HepG2 (cell line): ENCODE measurements around the gene KCTD13. TPM values are rescaled to one million over a fixed set of nuclear protein-coding genes. Genes with fewer than 3 reads are reported as not detected.

Experiments used
- ATAC-seq: fragments of 200-7000 bp; cut with Tn5 transposase; 3 replicates; pipeline ENCODE4 v1.9.1; 2020; ENCODE audit warnings: mild to moderate bottlenecking, moderate library complexity
- BruUV-seq: library from RNA; stranded (reverse); fragments of 400-500 nt; replicated peaks from 2 replicates; lab custom pipeline; 2021; lab: Mats Ljungman, UMichigan
- CTCF ChIA-PET: fragments of 300-600 bp; formaldehyde crosslinking; extraction: SDS; loops from one replicate; lab custom pipeline; 2021; ENCODE audit warnings: low total read pairs, inconsistent platforms, low intra/inter-chr PET ratio; lab: Yijun Ruan, JAX
- POLR2A ChIA-PET: fragments of 350-600 bp; sonication (Branson Sonifier 250); formaldehyde crosslinking; loops from one replicate; lab custom pipeline; 2020; ENCODE audit warnings: antibody characterized with exemption, inconsistent platforms; lab: Yijun Ruan, JAX
- DNase-seq: peaks from one replicate; pipeline ENCODE4 v3.0.0-alpha.2; 2015; ENCODE audit warnings: low spot score
- FAIRE-seq: peaks from 3 replicates; lab custom pipeline; 2011; peaks lifted over from hg19 to GRCh38; lab: Jason Lieb, UNC
- H2AFZ ChIP-seq: one replicate; pipeline ENCODE4 v1.6.1; 2011; ENCODE audit warnings: low read length, inconsistent platforms
- H3K27ac ChIP-seq: fragments of 300-600 bp; 3 replicates; pipeline ENCODE4 v1.8.0; 2011; ENCODE audit warnings: mixed run types, mild to moderate bottlenecking, mixed read lengths, low read length, inconsistent platforms; ENCODE audit not compliant: insufficient read depth; ENCODE audit errors: extremely low read length
- H3K27me3 ChIP-seq, 2 experiments: fragments of 200-600 bp in 1 of 2; 2 replicates in 1 of 2; 3 replicates in 1 of 2; pipeline versions ENCODE4 v1.6.0 to v1.8.0; 2011; ENCODE audit warnings: low read length in 2 of 2, mild to moderate bottlenecking in 2 of 2, moderate library complexity in 2 of 2, inconsistent platforms in 1 of 2; ENCODE audit not compliant: insufficient read depth in 2 of 2, control insufficient read depth in 1 of 2
- H3K36me3 ChIP-seq, 2 experiments: fragments of 200-600 bp in 1 of 2; replicated peaks in 1 of 2; 2 replicates in 1 of 2; 3 replicates in 1 of 2; pipeline versions ENCODE4 v1.5.1 to v1.8.0; 2011; ENCODE audit warnings: low read length in 2 of 2, inconsistent platforms in 1 of 2; ENCODE audit not compliant: insufficient read depth in 2 of 2, control insufficient read depth in 1 of 2
- H3K4me1 ChIP-seq: 2 replicates; pipeline ENCODE4 v1.5.1; 2012; ENCODE audit warnings: low read length, inconsistent platforms; ENCODE audit not compliant: insufficient read depth
- H3K4me2 ChIP-seq: 2 replicates; pipeline ENCODE4 v1.6.0; 2011; ENCODE audit warnings: low read depth, low read length, inconsistent platforms
- H3K4me3 ChIP-seq, 3 experiments: fragments of 200-600 bp in 1 of 3; sonication (generic), shearing (Covaris generic) in 1 of 3; replicated peaks in 1 of 3; 2 replicates each; pipeline ENCODE4 v1.5.1; 2011 to 2016; ENCODE audit warnings: low read length in 3 of 3, inconsistent platforms in 2 of 3, low read depth in 2 of 3, mild to moderate bottlenecking in 2 of 3, control low read depth in 1 of 3, mixed read lengths in 1 of 3; ENCODE audit not compliant: insufficient read depth in 1 of 3
- H3K79me2 ChIP-seq: one replicate; pipeline ENCODE4 v1.6.1; 2011; ENCODE audit warnings: low read length, inconsistent platforms; ENCODE audit not compliant: insufficient read depth
- H3K9ac ChIP-seq: 2 replicates; pipeline ENCODE4 v1.6.0; 2011; ENCODE audit warnings: mild to moderate bottlenecking, low read depth, low read length, inconsistent platforms; ENCODE audit not compliant: insufficient read depth
- H3K9me3 ChIP-seq: 2 replicates; pipeline ENCODE4 v1.5.1; 2012; ENCODE audit warnings: mild to moderate bottlenecking, low read length
- H4K20me1 ChIP-seq: 2 replicates; pipeline ENCODE4 v1.6.0; 2011; ENCODE audit warnings: inconsistent platforms, mild to moderate bottlenecking, low read length, moderate library complexity; ENCODE audit not compliant: insufficient read depth
- ATF3 ChIP-seq: sonication (generic); formaldehyde crosslinking; IDR thresholded peaks from 2 replicates; pipeline ENCODE4 v1.4.0; 2020; ENCODE audit warnings: missing genetic modification reagents
- ATF7 ChIP-seq, 2 experiments: fragments of 450-650 bp in 1 of 2; sonication (generic) in 1 of 2; formaldehyde crosslinking in 1 of 2; IDR thresholded peaks; 2 replicates each; pipeline versions ENCODE4 v1.4.0 to v1.6.1; 2016 to 2020; ENCODE audit warnings: antibody characterized with exemption in 1 of 2, mild to moderate bottlenecking in 1 of 2, missing genetic modification reagents in 1 of 2
- ERF ChIP-seq: IDR thresholded peaks from 2 replicates; pipeline ENCODE4 v1.6.1; 2018; ENCODE audit warnings: missing biosample characterization, missing genetic modification reagents
- FLYWCH1 ChIP-seq: sonication (generic); formaldehyde crosslinking; IDR thresholded peaks from 2 replicates; pipeline ENCODE4 v1.8.1; 2023; ENCODE audit warnings: mild to moderate bottlenecking, missing genetic modification reagents
- GATAD2A ChIP-seq: IDR thresholded peaks from 2 replicates; pipeline ENCODE4 v1.6.1; 2016
- HMGA1 ChIP-seq: sonication (generic); formaldehyde crosslinking; conservative IDR thresholded peaks from 2 replicates; pipeline ENCODE4 v1.4.0; 2020; ENCODE audit warnings: missing genetic modification reagents
- HNF4A ChIP-seq: sonication (generic); formaldehyde crosslinking; IDR thresholded peaks from 2 replicates; pipeline ENCODE4 v1.4.0; 2020; ENCODE audit warnings: missing genetic modification reagents
- KDM3A ChIP-seq: IDR thresholded peaks from 2 replicates; pipeline ENCODE4 v1.6.1; 2018; ENCODE audit warnings: low read depth, missing compliant biosample characterization
- LBX2 ChIP-seq: sonication (generic); formaldehyde crosslinking; IDR thresholded peaks from 2 replicates; pipeline ENCODE4 v1.5.0; 2020; ENCODE audit warnings: missing genetic modification reagents, mild to moderate bottlenecking, borderline replicate concordance
- MAZ ChIP-seq, 2 experiments: sonication (generic) in 1 of 2; formaldehyde crosslinking in 1 of 2; IDR thresholded peaks; 2 replicates each; pipeline versions ENCODE4 v1.5.0 to v1.6.1; 2012 to 2020; ENCODE audit warnings: low read depth in 2 of 2, mild to moderate bottlenecking in 2 of 2, borderline replicate concordance in 1 of 2, improper control_type of control experiment in 1 of 2, low read length in 1 of 2, missing genetic modification reagents in 1 of 2, moderate library complexity in 1 of 2
- MZF1 ChIP-seq: sonication (generic); formaldehyde crosslinking; IDR thresholded peaks from 2 replicates; pipeline ENCODE4 v1.8.1; 2023; ENCODE audit warnings: mild to moderate bottlenecking, missing genetic modification reagents, borderline replicate concordance
- SCMH1 ChIP-seq: sonication (generic); formaldehyde crosslinking; IDR thresholded peaks from 2 replicates; pipeline ENCODE4 v1.9.0; 2021; ENCODE audit warnings: missing genetic modification reagents, mild to moderate bottlenecking, borderline replicate concordance
- TBX2 ChIP-seq: sonication (generic); formaldehyde crosslinking; IDR thresholded peaks from 2 replicates; pipeline ENCODE4 v1.5.0; 2020; ENCODE audit warnings: missing genetic modification reagents, mild to moderate bottlenecking, borderline replicate concordance
- THAP8 ChIP-seq: sonication (generic); formaldehyde crosslinking; IDR thresholded peaks from 2 replicates; pipeline ENCODE4 v1.5.1; 2020; ENCODE audit warnings: missing genetic modification reagents, mild to moderate bottlenecking, borderline replicate concordance
- ZNF574 ChIP-seq: sonication (generic); formaldehyde crosslinking; IDR thresholded peaks from 2 replicates; pipeline ENCODE4 v1.4.0; 2020; ENCODE audit warnings: missing genetic modification reagents
- ZNF605 ChIP-seq: sonication (generic); formaldehyde crosslinking; IDR thresholded peaks from 2 replicates; pipeline ENCODE4 v1.8.0; 2022; ENCODE audit warnings: mild to moderate bottlenecking, missing genetic modification reagents
- ZNF749 ChIP-seq: sonication (generic); formaldehyde crosslinking; IDR thresholded peaks from 2 replicates; pipeline ENCODE4 v1.8.0; 2022; ENCODE audit warnings: mild to moderate bottlenecking, missing genetic modification reagents, moderate library complexity, borderline replicate concordance
- ZSCAN25 ChIP-seq: sonication (generic); formaldehyde crosslinking; IDR thresholded peaks from 2 replicates; pipeline ENCODE4 v1.8.0; 2022; ENCODE audit warnings: mild to moderate bottlenecking, missing genetic modification reagents
- WGBS: methylation state at CpG from one replicate; pipeline ENCODE4 v1.1.6; 2017; ENCODE audit warnings: low lambda C conversion rate; 5-methylcytosine and 5-hydroxymethylcytosine counted together
- in situ Hi-C: cut with HindIII; loops from 2 replicates; pipeline ENCODE4 v1.10.0; 2017; ENCODE audit warnings: low pct_unique_long_range_greater_than_20kb; ENCODE audit not compliant: extremely low pct_ligation_motif_present
- intact Hi-C: fragments of 100-400 bp; cut with micrococcal nuclease; formaldehyde crosslinking; loops from one replicate; pipeline ENCODE4 v1.10.0; 2022; ENCODE audit not compliant: unreplicated experiment
- polyA plus RNA-seq, 8 experiments: library from polyadenylated mRNA; depleted of rRNA in 3 of 8; stranded (reverse) in 7 of 8; unstranded in 1 of 8; fragments of >200 nt; fragmentation: Illumina TruSeq in 4 of 8; extraction: Trizol in 4 of 8; gene quantifications; 2 replicates each; pipeline versions ENCODE4 v1.2.1 to v1.2.3, GENCODE V29; 2011 to 2016; ENCODE audit warnings: low read depth in 4 of 8, missing spikeins in 1 of 8, mixed read lengths in 1 of 8; ENCODE audit not compliant: insufficient read depth in 1 of 8
- total RNA-seq, 5 experiments: library from RNA; depleted of rRNA; stranded (reverse); fragments of >200 nt; fragmentation: Illumina TruSeq; extraction: Trizol; gene quantifications; 2 replicates each; pipeline ENCODE4 v1.2.3, GENCODE V29; 2016; ENCODE audit warnings: low read depth in 1 of 5

Gene KCTD13
- total and polyA plus RNA-seq, 2 of the 13 experiments (the other 11 are each of a cell fraction or from before 2014, with no cell fraction given): 6.3 to 14.7 TPM

- in situ Hi-C loops (no loop called here), intact Hi-C loops (loop anchor here (1.0 kb wide), 1 partner anchor 29 kb away; the partner anchor contains the start of gene TAOK2)
- no peaks in the 10 kb centered on the region for H3K27me3 ChIP-seq
- DNase-seq (peak; percentile 91), FAIRE-seq (peak; percentile 82), ATAC-seq (peak; percentile 97)
- peaks cover 37% of the 10 kb centered on the region for H3K4me1 ChIP-seq
- H3K79me2 ChIP-seq: no peaks in the 10 kb centered on the region
- ChIA-PET CTCF (no interaction called here), POLR2A (interaction anchor here (0.8 to 6.3 kb wide), 11 partner anchors 9 to 136 kb away, joined by 3 to 59 read pairs (median 4); partner anchors contain the start of genes ASPHD1, KCTD13, SEZ6L2 and TAOK2)
- 2% methylated on average over 11 of the region's 11 CpGs for WGBS
- H3K9ac ChIP-seq: peak overlapping the region; percentile 50
- H3K4me3 ChIP-seq: peak overlapping the region; percentile 39 to 51 (median 41)
- H3K27ac ChIP-seq: peak overlapping the region; percentile 62
- H4K20me1 ChIP-seq: no peaks in the 10 kb centered on the region
- BruUV-seq: no TSS peak
- H3K4me2 ChIP-seq: peak overlapping the region; percentile 88
- peak overlapping the region; percentile 45 for H2AFZ ChIP-seq
- H3K36me3 ChIP-seq: no peaks in the 10 kb centered on the region
- no peaks in the 10 kb centered on the region for H3K9me3 ChIP-seq
- TF ChIP-seq ATF3 (CRISPR knock-in tag) (peak; percentile 70), ZNF574 (no peak; the same call in 1 of the 2 replicates), KDM3A (CRISPR knock-in tag) (no peak), ZSCAN25 (CRISPR knock-in tag) (peak; percentile 11; the same call in 1 of the 2 replicates), THAP8 (CRISPR knock-in tag) (no peak), HNF4A (CRISPR knock-in tag) (peak; percentile 34), ERF (no peak), HMGA1 (no peak), MAZ (IDR thresholded peaks at IDR 0.05; ENCODE audit: borderline replicate concordance, low read depth, low read length) (no peak), MAZ (CRISPR knock-in tag; IDR thresholded peaks at IDR 0.05; ENCODE audit: low read depth) (0 out of 2 replicates have a peak, but pooled peaks have one; percentile 40), GATAD2A (peak; percentile 62), ATF7 (IDR thresholded peaks at IDR 0.05) (no peak), ATF7 (CRISPR knock-in tag; IDR thresholded peaks at IDR 0.05) (no peak), ZNF605 (CRISPR knock-in tag) (no peak), LBX2 (CRISPR knock-in tag) (no peak), TBX2 (CRISPR knock-in tag) (peak; percentile 73; the same call in 1 of the 2 replicates), MZF1 (no peak), FLYWCH1 (CRISPR knock-in tag) (no peak), SCMH1 (no peak), ZNF749 (CRISPR knock-in tag) (no peak)
Observed at GRCh38 chr16:29943846-29944799, 18.1 kb upstream of the KCTD13 start.
